Pons (tissue), 1 donor: ENCODE measurements around the gene MYO7B.

ENCODE experiments used
- DNase-seq: peaks from one replicate; pipeline ENCODE4 v3.0.0-alpha.2; 2016; ENCODE audit warnings: low spot score

MYO7B gene

GRCh38 chr2:127609818-127610217 lies 74.3 kb downstream of the MYO7B start:
- DNase-seq, result no peak

- no peak for DNase-seq
Observed at GRCh38 chr2:127610561-127610960, 75.1 kb downstream of the MYO7B start.

- no peak for DNase-seq
Observed at GRCh38 chr2:127611076-127611925, 75.8 kb downstream of the MYO7B start.

GRCh38 chr2:127612111-127612822 lies 76.8 kb downstream of the MYO7B start:
- DNase-seq, result no peak

GRCh38 chr2:127614246-127614645 lies 78.8 kb downstream of the MYO7B start:
- no peak for DNase-seq

- DNase-seq, result no peak
Observed at GRCh38 chr2:127614731-127615130, 79.2 kb downstream of the MYO7B start.

- DNase-seq, result no peak
Observed at GRCh38 chr2:127615511-127616166, 80.2 kb downstream of the MYO7B start.

- no peak for DNase-seq
Observed at GRCh38 chr2:127618551-127619202, 83.2 kb downstream of the MYO7B start.

- DNase-seq, result no peak
Observed at GRCh38 chr2:127619203-127619590, 83.7 kb downstream of the MYO7B start.

- no peak for DNase-seq
Observed at GRCh38 chr2:127619877-127620705, 84.6 kb downstream of the MYO7B start.

- DNase-seq, result no peak
Observed at GRCh38 chr2:127620866-127621265, 85.4 kb downstream of the MYO7B start.

GRCh38 chr2:127621981-127622431 lies 86.5 kb downstream of the MYO7B start:
- no peak for DNase-seq

GRCh38 chr2:127622561-127623387 lies 87.3 kb downstream of the MYO7B start:
- no peak for DNase-seq

- DNase-seq, result no peak
Observed at GRCh38 chr2:127623388-127624319, 88.2 kb downstream of the MYO7B start.

- DNase-seq, result no peak
Observed at GRCh38 chr2:127624320-127624755, 88.9 kb downstream of the MYO7B start.

- DNase-seq, result no peak
Observed at GRCh38 chr2:127624756-127625571, 89.5 kb downstream of the MYO7B start.

- no peak for DNase-seq
Observed at GRCh38 chr2:127625572-127625951, 90.1 kb downstream of the MYO7B start.

- no peak for DNase-seq
Observed at GRCh38 chr2:127626175-127626574, 90.7 kb downstream of the MYO7B start.
